Lower leg skin (tissue), 3 donors: ENCODE data around the gene RAB12.

Experiments used
- POLR2A ChIP-seq, 2 donors: fragments of 450-650 bp; IDR thresholded peaks; one replicate each; pipeline ENCODE4 v1.6.1; 2016 to 2017; ENCODE audit warnings: antibody characterized with exemption in 2 of 2, mild to moderate bottlenecking in 1 of 2, moderate library complexity in 1 of 2
- TF ChIP-seq, protein P1 (sequence below), 3 donors: fragments of 450-650 bp; IDR thresholded peaks; one replicate each; pipeline ENCODE4 v1.5.1; 2016; ENCODE audit warnings: antibody characterized with exemption in 3 of 3, mild to moderate bottlenecking in 3 of 3, moderate library complexity in 2 of 3

DNA sequence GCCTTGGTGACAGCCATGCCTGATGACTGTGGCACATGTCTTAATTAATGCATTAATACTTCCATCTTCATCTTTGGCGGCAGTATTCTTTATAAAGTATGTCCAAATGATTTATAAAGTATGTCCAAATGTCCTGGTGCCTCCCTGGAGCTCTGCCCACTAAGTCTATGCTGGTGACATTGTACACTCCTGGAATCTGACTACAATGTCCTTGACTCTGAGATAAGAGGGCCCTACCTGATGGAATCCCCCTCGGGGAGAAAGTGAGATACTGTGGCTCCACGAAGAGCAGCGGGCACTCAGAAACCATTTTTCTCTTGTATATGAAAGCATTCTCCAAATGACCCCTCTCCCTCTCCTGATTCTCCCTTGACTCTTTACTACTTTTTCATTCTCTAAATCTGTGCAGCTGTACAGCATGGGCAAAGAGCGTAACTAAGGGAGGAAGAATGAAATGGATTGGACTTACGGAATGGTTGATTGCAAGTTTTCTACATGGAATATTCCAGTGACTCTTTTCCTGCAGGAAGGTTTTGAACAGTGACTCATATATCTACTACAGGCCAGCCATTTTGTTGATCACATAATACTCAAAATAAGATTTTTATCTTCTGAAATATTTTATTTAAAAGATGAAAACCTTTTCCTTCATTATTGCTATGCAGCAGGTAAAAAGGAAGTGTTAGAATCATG is 17.3 kb downstream of the RAB12 start:
- TF ChIP-seq, protein P1, sequence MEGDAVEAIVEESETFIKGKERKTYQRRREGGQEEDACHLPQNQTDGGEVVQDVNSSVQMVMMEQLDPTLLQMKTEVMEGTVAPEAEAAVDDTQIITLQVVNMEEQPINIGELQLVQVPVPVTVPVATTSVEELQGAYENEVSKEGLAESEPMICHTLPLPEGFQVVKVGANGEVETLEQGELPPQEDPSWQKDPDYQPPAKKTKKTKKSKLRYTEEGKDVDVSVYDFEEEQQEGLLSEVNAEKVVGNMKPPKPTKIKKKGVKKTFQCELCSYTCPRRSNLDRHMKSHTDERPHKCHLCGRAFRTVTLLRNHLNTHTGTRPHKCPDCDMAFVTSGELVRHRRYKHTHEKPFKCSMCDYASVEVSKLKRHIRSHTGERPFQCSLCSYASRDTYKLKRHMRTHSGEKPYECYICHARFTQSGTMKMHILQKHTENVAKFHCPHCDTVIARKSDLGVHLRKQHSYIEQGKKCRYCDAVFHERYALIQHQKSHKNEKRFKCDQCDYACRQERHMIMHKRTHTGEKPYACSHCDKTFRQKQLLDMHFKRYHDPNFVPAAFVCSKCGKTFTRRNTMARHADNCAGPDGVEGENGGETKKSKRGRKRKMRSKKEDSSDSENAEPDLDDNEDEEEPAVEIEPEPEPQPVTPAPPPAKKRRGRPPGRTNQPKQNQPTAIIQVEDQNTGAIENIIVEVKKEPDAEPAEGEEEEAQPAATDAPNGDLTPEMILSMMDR (IDR thresholded peaks at IDR 0.05), result no peak
- no peak for TF ChIP-seq POLR2A (IDR thresholded peaks at IDR 0.05)
